Measurements from ENCODE around the gene BCL11A. TPM values are rescaled to one million over a fixed set of nuclear protein-coding genes. Genes with fewer than 3 reads are reported as not detected.
"Not testable (repeated sequence)": the region's sequence is repeated elsewhere in the genome, so short reads cannot be mapped to it uniquely, and the experiment has no call there.

BCL11A gene
- total RNA-seq, 4 donors from 2014 or later, result 0.22 TPM; not detected in 3

GRCh38 chr2:60424233-60424632 is 129.2 kb downstream of the BCL11A start:
- no peak for DNase-seq (ENCODE audit: low spot score in 2 of 2)
- WGBS, 2 donors, result 63 to 77% methylated on average over 5 of the region's 5 CpGs
- no peak for TF ChIP-seq CTCF (IDR thresholded peaks at IDR 0.05)
- no peak for TF ChIP-seq POLR2A (IDR thresholded peaks at IDR 0.05)
- no peak for TF ChIP-seq EP300 (IDR thresholded peaks at IDR 0.05)
- Histone ChIP-seq H3K9me3 (no peaks in the 10 kb centered on the region), H3K4me3 (no peak overlapping the region), H3K27me3 (no peaks in the 10 kb centered on the region), H3K27ac (no peak overlapping the region), H3K4me1 (no peaks in the 10 kb centered on the region), H3K36me3 (no peaks in the 10 kb centered on the region)

GRCh38 chr2:60423505-60423904 is 129.9 kb downstream of the BCL11A start:
- no peak for DNase-seq (ENCODE audit: low spot score in 2 of 2)
- no peaks in the 10 kb centered on the region for H3K9me3 ChIP-seq
- WGBS, 2 donors, result 53 to 83% methylated on average over 1 of the region's 1 CpG
- H3K36me3 ChIP-seq, result no peaks in the 10 kb centered on the region
- no peak overlapping the region for H3K4me3 ChIP-seq
- no peak for TF ChIP-seq EP300 (IDR thresholded peaks at IDR 0.05)
- H3K27me3 ChIP-seq, result no peaks in the 10 kb centered on the region
- no peaks in the 10 kb centered on the region for H3K4me1 ChIP-seq
- H3K27ac ChIP-seq, result no peak overlapping the region

- H3K4me1 ChIP-seq, result no peaks in the 10 kb centered on the region
- H3K27me3 ChIP-seq, result no peaks in the 10 kb centered on the region
- no peak overlapping the region for H3K4me3 ChIP-seq
- no peak for DNase-seq (ENCODE audit: low spot score in 2 of 2)
- TF ChIP-seq EP300 (IDR thresholded peaks at IDR 0.05) (no peak), POLR2A (IDR thresholded peaks at IDR 0.05) (no peak), CTCF (IDR thresholded peaks at IDR 0.05) (no peak)
- H3K36me3 ChIP-seq, result no peaks in the 10 kb centered on the region
- WGBS, 2 donors, result 54 to 58% methylated on average over 7 of the region's 7 CpGs
- H3K9me3 ChIP-seq, result no peaks in the 10 kb centered on the region
- H3K27ac ChIP-seq, result no peak overlapping the region
These were observed 130.5 kb downstream of the BCL11A start for GRCh38 chr2:60422826-60423483.

- H3K36me3 ChIP-seq; H3K27ac ChIP-seq; H3K27me3 ChIP-seq; DNase-seq (ENCODE audit: low spot score in 2 of 2); H3K4me3 ChIP-seq; H3K4me1 ChIP-seq; H3K9me3 ChIP-seq: not testable (repeated sequence)
- WGBS, 2 donors, result 90% methylated on average over 1 of the region's 1 CpG
These were observed 136.2 kb downstream of the BCL11A start for GRCh38 chr2:60417210-60417609.

- Histone ChIP-seq H3K4me1 (no peaks in the 10 kb centered on the region), H3K27me3 (no peaks in the 10 kb centered on the region), H3K4me3 (no peak overlapping the region), H3K36me3 (no peaks in the 10 kb centered on the region), H3K27ac (no peak overlapping the region), H3K9me3 (no peaks in the 10 kb centered on the region)
- no peak for DNase-seq (ENCODE audit: low spot score in 2 of 2)
- 73 to 74% methylated on average over 10 of the region's 10 CpGs for WGBS, 2 donors
- peak in 1 of 2 donors; percentile 15 for TF ChIP-seq EP300 (IDR thresholded peaks at IDR 0.05)
- no peak for TF ChIP-seq POLR2A (IDR thresholded peaks at IDR 0.05)
These were observed 137.0 kb downstream of the BCL11A start for GRCh38 chr2:60416221-60417008.

GRCh38 chr2:60415814-60416213 is 137.6 kb downstream of the BCL11A start:
- TF ChIP-seq EP300 (IDR thresholded peaks at IDR 0.05), result no peak
- TF ChIP-seq CTCF (IDR thresholded peaks at IDR 0.05), result no peak
- no peak for TF ChIP-seq POLR2A (IDR thresholded peaks at IDR 0.05)
- H3K36me3 ChIP-seq, result no peaks in the 10 kb centered on the region
- H3K27ac ChIP-seq, result no peak overlapping the region
- no peak overlapping the region for H3K4me3 ChIP-seq
- no peak for DNase-seq (ENCODE audit: low spot score in 2 of 2)
- no peaks in the 10 kb centered on the region for H3K4me1 ChIP-seq
- H3K27me3 ChIP-seq, result no peaks in the 10 kb centered on the region
- H3K9me3 ChIP-seq, result no peaks in the 10 kb centered on the region
